K562 (cell line): ENCODE measurements around the gene NDST1. TPM values are rescaled to one million over a fixed set of nuclear protein-coding genes. Genes with fewer than 3 reads are reported as not detected.

Experiments used
- CBFA2T2 ChIP-seq: fragments of 450-650 bp; conservative IDR thresholded peaks from 2 replicates; pipeline ENCODE4 v1.6.1; 2017; ENCODE audit warnings: mild to moderate bottlenecking
- CBFA2T3 ChIP-seq: fragments of 450-650 bp; IDR thresholded peaks from 2 replicates; pipeline ENCODE4 v1.6.1; 2017
- CHD2 ChIP-seq: IDR thresholded peaks from 2 replicates; pipeline ENCODE4 v1.6.1; 2011; ENCODE audit warnings: low read depth, low read length
- CREM ChIP-seq: IDR thresholded peaks from 2 replicates; pipeline ENCODE4 v1.6.1; 2014; ENCODE audit warnings: antibody characterized with exemption, low read depth
- FOXO4 ChIP-seq: fragments of 450-650 bp; formaldehyde crosslinking; IDR thresholded peaks from 2 replicates; pipeline ENCODE4 v1.4.0; 2020; ENCODE audit warnings: mild to moderate bottlenecking, moderate library complexity
- L3MBTL2 ChIP-seq: fragments of 450-650 bp; IDR thresholded peaks from 2 replicates; pipeline ENCODE4 v1.6.1; 2016; ENCODE audit warnings: mild to moderate bottlenecking, moderate library complexity
- LCOR ChIP-seq: sonication (generic); formaldehyde crosslinking; IDR thresholded peaks from 2 replicates; pipeline ENCODE4 v1.8.0; 2022; ENCODE audit warnings: mild to moderate bottlenecking, missing genetic modification reagents
- MAX ChIP-seq: sonication (generic); formaldehyde crosslinking; IDR thresholded peaks from 2 replicates; pipeline ENCODE4 v1.9.0; 2022; ENCODE audit warnings: mild to moderate bottlenecking, missing genetic modification reagents
- MEIS2 ChIP-seq: fragments of 450-650 bp; IDR thresholded peaks from 2 replicates; pipeline ENCODE4 v1.6.1; 2014; ENCODE audit warnings: mild to moderate bottlenecking; ENCODE audit not compliant: partially characterized antibody
- MITF ChIP-seq: IDR thresholded peaks from 2 replicates; pipeline ENCODE4 v1.6.1; 2014; ENCODE audit warnings: antibody characterized with exemption
- PKNOX1 ChIP-seq: fragments of 450-650 bp; IDR thresholded peaks from 2 replicates; pipeline ENCODE4 v1.6.1; 2016
- RBM15 ChIP-seq: fragments of 200-400 bp; formaldehyde crosslinking; IDR thresholded peaks from 2 replicates; pipeline ENCODE4 v1.6.1; 2018; ENCODE audit warnings: mild to moderate bottlenecking, low read length, moderate library complexity; ENCODE audit not compliant: insufficient read depth
- RBM34 ChIP-seq: fragments of 200-400 bp; formaldehyde crosslinking; IDR thresholded peaks from 2 replicates; pipeline ENCODE4 v1.6.1; 2018; ENCODE audit warnings: low read length, borderline replicate concordance; ENCODE audit not compliant: insufficient read depth
- SIN3A ChIP-seq, 2 experiments: fragments of 150-350 bp in 1 of 2; IDR thresholded peaks; 2 replicates each; pipeline ENCODE4 v1.6.1; 2011 to 2016; ENCODE audit warnings: borderline replicate concordance in 2 of 2, low read depth in 2 of 2, low read length in 2 of 2, mild to moderate bottlenecking in 2 of 2, moderate library complexity in 2 of 2; ENCODE audit not compliant: control insufficient read depth in 1 of 2
- SMARCE1 ChIP-seq: fragments of 450-650 bp; IDR thresholded peaks from 2 replicates; pipeline ENCODE4 v1.7.1; 2016; ENCODE audit warnings: mild to moderate bottlenecking
- TFAP4 ChIP-seq: sonication (generic); formaldehyde crosslinking; IDR thresholded peaks from 2 replicates; pipeline ENCODE4 v1.8.0; 2022; ENCODE audit warnings: missing genetic modification reagents, mild to moderate bottlenecking, moderate library complexity, borderline replicate concordance
- YY1 ChIP-seq, 3 experiments: IDR thresholded peaks; 2 replicates each; pipeline ENCODE4 v1.6.1; 2011; ENCODE audit warnings: low read length in 2 of 3, mild to moderate bottlenecking in 2 of 3, moderate library complexity in 2 of 3, borderline replicate concordance in 1 of 3, control low read depth in 1 of 3, low read depth in 1 of 3; ENCODE audit not compliant: insufficient read depth in 3 of 3, insufficient replicate concordance in 2 of 3, control insufficient read depth in 1 of 3, insufficient read length in 1 of 3; ENCODE audit errors: extremely low read depth in 1 of 3
- ZC3H8 ChIP-seq: fragments of 450-650 bp; IDR thresholded peaks from 2 replicates; pipeline ENCODE4 v1.6.1; 2017
- ZFX ChIP-seq: sonication (generic); formaldehyde crosslinking; IDR thresholded peaks from 2 replicates; pipeline ENCODE4 v1.8.0; 2022; ENCODE audit warnings: mild to moderate bottlenecking, missing genetic modification reagents, moderate library complexity
- ZNF212 ChIP-seq: fragments of 450-650 bp; formaldehyde crosslinking; IDR thresholded peaks from 2 replicates; pipeline ENCODE4 v1.4.0; 2020; ENCODE audit warnings: mild to moderate bottlenecking
- ZNF717 ChIP-seq: fragments of 250-450 bp; sonication (Bioruptor Pico); IDR thresholded peaks from 2 replicates; pipeline ENCODE4 v1.5.0; 2021
- polyA plus RNA-seq, 8 experiments: library from polyadenylated mRNA; depleted of rRNA in 4 of 8; stranded (reverse) in 5 of 8; unstranded in 3 of 8; fragments of >200 nt; fragmentation: Nextera tagmentation in 2 of 8; fragmentation: Illumina TruSeq in 1 of 8; extraction: Ambion mirVana in 2 of 8; extraction: Trizol in 1 of 8; gene quantifications; 2 replicates each; pipeline versions ENCODE4 v1.2.1 to v1.2.3, GENCODE V29; 2011 to 2014; ENCODE audit warnings: inconsistent platforms in 1 of 8, missing spikeins in 1 of 8
- total RNA-seq, 7 experiments: library from RNA; depleted of rRNA in 6 of 7; stranded (reverse); fragments of >200 nt in 6 of 7; fragmentation: Illumina TruSeq in 2 of 7; extraction: Trizol in 2 of 7; gene quantifications; 2 replicates each; pipeline versions ENCODE4 v1.2.1 to v1.2.3, GENCODE V29; 2011 to 2021; ENCODE audit warnings: low replicate concordance in 1 of 7

NDST1 gene
- total and polyA plus RNA-seq, 9 of the 15 experiments (the other 6 are each of a cell fraction or from before 2014, with no cell fraction given), result 0.38 to 47.9 (median 9.9) TPM

- TF ChIP-seq ZFX (CRISPR knock-in tag) (peak; percentile 43; the same call in 1 of the 2 replicates), CBFA2T2 (0 out of 2 replicates have a peak, but pooled peaks have one; percentile 17), L3MBTL2 (0 out of 2 replicates have a peak, but pooled peaks have one; percentile 29), RBM34 (no peak), LCOR (CRISPR knock-in tag) (no peak), ZC3H8 (no peak), CHD2 (peak; percentile 37; the same call in 1 of the 2 replicates), CBFA2T3 (peak; percentile 52), MAX (CRISPR knock-in tag) (0 out of 2 replicates have a peak, but pooled peaks have one; percentile 20), TFAP4 (CRISPR knock-in tag) (peak; percentile 34; the same call in 1 of the 2 replicates), SMARCE1 (0 out of 2 replicates have a peak, but pooled peaks have one; percentile 44), RBM15 (no peak), YY1 (IDR thresholded peaks at IDR 0.05; ENCODE audit: borderline replicate concordance in 1 of 3, control insufficient read depth in 1 of 3, extremely low read depth in 1 of 3, insufficient read depth in 3 of 3, insufficient read length in 1 of 3, insufficient replicate concordance in 2 of 3, low read depth in 1 of 3, low read length in 2 of 3) (peak in 1 of 3 experiments; percentile 10), ZNF212 (CRISPR knock-in tag) (no peak), CREM (0 out of 2 replicates have a peak, but pooled peaks have one; percentile 14), ZNF717 (CRISPR knock-in tag) (no peak), MITF (peak; percentile 37; the same call in 1 of the 2 replicates), SIN3A (IDR thresholded peaks at IDR 0.05; ENCODE audit: borderline replicate concordance in 2 of 2, control insufficient read depth in 1 of 2, low read depth in 2 of 2, low read length in 2 of 2) (no peak), PKNOX1 (peak; percentile 63), FOXO4 (CRISPR knock-in tag) (no peak), MEIS2 (peak; percentile 51)
- TF ChIP-seq, all 486 proteins: peak for 20
Measured at GRCh38 chr5:150461231-150461630, 46.7 kb upstream of the NDST1 start (continued).
